ENCODE results near the gene MYO1B. TPM values are rescaled to one million over a fixed set of nuclear protein-coding genes. Genes with fewer than 3 reads are reported as not detected.

Gene MYO1B
- total RNA-seq, 1 experiment from 2014 or later, result 43.6 TPM

- no peak for ATAC-seq
- DNase-seq (ENCODE audit: low spot score), result no peak
- Mint-ChIP-seq H3K4me3 (no peak overlapping the region), H3K36me3 (peaks cover 31% of the 10 kb centered on the region), H3K4me1 (peaks cover 26% of the 10 kb centered on the region), H3K27ac (no peak overlapping the region), H3K27me3 (ENCODE audit: low read depth) (no peaks in the 10 kb centered on the region), H3K9me3 (peaks cover 13% of the 10 kb centered on the region)
- TF ChIP-seq ZNF423 (CRISPR knock-in tag; IDR thresholded peaks at IDR 0.05), result no peak
- TF ChIP-seq SP1 (CRISPR knock-in tag; conservative IDR thresholded peaks at IDR 0.05), result no peak
- TF ChIP-seq, protein P1, sequence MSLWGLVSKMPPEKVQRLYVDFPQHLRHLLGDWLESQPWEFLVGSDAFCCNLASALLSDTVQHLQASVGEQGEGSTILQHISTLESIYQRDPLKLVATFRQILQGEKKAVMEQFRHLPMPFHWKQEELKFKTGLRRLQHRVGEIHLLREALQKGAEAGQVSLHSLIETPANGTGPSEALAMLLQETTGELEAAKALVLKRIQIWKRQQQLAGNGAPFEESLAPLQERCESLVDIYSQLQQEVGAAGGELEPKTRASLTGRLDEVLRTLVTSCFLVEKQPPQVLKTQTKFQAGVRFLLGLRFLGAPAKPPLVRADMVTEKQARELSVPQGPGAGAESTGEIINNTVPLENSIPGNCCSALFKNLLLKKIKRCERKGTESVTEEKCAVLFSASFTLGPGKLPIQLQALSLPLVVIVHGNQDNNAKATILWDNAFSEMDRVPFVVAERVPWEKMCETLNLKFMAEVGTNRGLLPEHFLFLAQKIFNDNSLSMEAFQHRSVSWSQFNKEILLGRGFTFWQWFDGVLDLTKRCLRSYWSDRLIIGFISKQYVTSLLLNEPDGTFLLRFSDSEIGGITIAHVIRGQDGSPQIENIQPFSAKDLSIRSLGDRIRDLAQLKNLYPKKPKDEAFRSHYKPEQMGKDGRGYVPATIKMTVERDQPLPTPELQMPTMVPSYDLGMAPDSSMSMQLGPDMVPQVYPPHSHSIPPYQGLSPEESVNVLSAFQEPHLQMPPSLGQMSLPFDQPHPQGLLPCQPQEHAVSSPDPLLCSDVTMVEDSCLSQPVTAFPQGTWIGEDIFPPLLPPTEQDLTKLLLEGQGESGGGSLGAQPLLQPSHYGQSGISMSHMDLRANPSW (CRISPR knock-in tag; conservative IDR thresholded peaks at IDR 0.05; ENCODE audit: low read depth), result no peak
- no peak for TF ChIP-seq TEAD4 (CRISPR knock-in tag; IDR thresholded peaks at IDR 0.05)
- TF ChIP-seq NFYB (CRISPR knock-in tag; conservative IDR thresholded peaks at IDR 0.05; ENCODE audit: low read depth), result no peak
- TF ChIP-seq SOX15 (CRISPR knock-in tag; IDR thresholded peaks at IDR 0.05), result no peak
- TF ChIP-seq E2F4 (CRISPR knock-in tag; IDR thresholded peaks at IDR 0.05; ENCODE audit: borderline replicate concordance, low read depth), result no peak
- TF ChIP-seq MYBL2 (CRISPR knock-in tag; IDR thresholded peaks at IDR 0.05), result no peak
- TF ChIP-seq ZSCAN18 (CRISPR knock-in tag; IDR thresholded peaks at IDR 0.05), result no peak
- no peak for TF ChIP-seq ZNF317 (CRISPR knock-in tag; IDR thresholded peaks at IDR 0.05; ENCODE audit: borderline replicate concordance, low read depth)
- POLR2A ChIA-PET, result no interaction called here
- CTCF ChIA-PET, result no interaction called here
These were observed 113.9 kb downstream of the MYO1B start for GRCh38 chr2:191359133-191359532.

- no peaks in the 10 kb centered on the region for H3K27me3 Mint-ChIP-seq (ENCODE audit: low read depth)
- H3K9me3 Mint-ChIP-seq, result no peaks in the 10 kb centered on the region
- no peak for DNase-seq (ENCODE audit: low spot score)
- H3K4me3 Mint-ChIP-seq, result no peak overlapping the region
- H3K36me3 Mint-ChIP-seq, result peaks cover 18% of the 10 kb centered on the region
- no peak overlapping the region for H3K27ac Mint-ChIP-seq
- ChIA-PET CTCF (interaction anchor here (1.3 kb wide), 1 partner anchor 143 kb away, joined by 3 read pairs; no protein-coding TSS in a partner anchor), POLR2A (no interaction called here)
- TF ChIP-seq, protein P2, sequence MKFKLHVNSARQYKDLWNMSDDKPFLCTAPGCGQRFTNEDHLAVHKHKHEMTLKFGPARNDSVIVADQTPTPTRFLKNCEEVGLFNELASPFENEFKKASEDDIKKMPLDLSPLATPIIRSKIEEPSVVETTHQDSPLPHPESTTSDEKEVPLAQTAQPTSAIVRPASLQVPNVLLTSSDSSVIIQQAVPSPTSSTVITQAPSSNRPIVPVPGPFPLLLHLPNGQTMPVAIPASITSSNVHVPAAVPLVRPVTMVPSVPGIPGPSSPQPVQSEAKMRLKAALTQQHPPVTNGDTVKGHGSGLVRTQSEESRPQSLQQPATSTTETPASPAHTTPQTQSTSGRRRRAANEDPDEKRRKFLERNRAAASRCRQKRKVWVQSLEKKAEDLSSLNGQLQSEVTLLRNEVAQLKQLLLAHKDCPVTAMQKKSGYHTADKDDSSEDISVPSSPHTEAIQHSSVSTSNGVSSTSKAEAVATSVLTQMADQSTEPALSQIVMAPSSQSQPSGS (CRISPR knock-in tag; IDR thresholded peaks at IDR 0.05; ENCODE audit: borderline replicate concordance, low read depth), result no peak
- TF ChIP-seq ARID4B (CRISPR knock-in tag; IDR thresholded peaks at IDR 0.05; ENCODE audit: borderline replicate concordance), result no peak
- TF ChIP-seq FOXK1 (CRISPR knock-in tag; IDR thresholded peaks at IDR 0.05), result no peak
- TF ChIP-seq ZNF396 (CRISPR knock-in tag; IDR thresholded peaks at IDR 0.05; ENCODE audit: borderline replicate concordance), result no peak
- ATAC-seq, result no peak
- peaks cover 17% of the 10 kb centered on the region for H3K4me1 Mint-ChIP-seq
These were observed 115.7 kb downstream of the MYO1B start for GRCh38 chr2:191360918-191361317.
